Measurements from ENCODE around the gene RETREG3.

GRCh38 chr17:42574463-42574862 lies 34.7 kb downstream of the RETREG3 start:
- TF ChIP-seq CTCF (IDR thresholded peaks at IDR 0.05; ENCODE audit: low read length) (no peak), EZH2 (IDR thresholded peaks at IDR 0.05; ENCODE audit: borderline replicate concordance, low read length) (no peak)
